K562 (cell line): ENCODE measurements around the gene MPC1. TPM values are rescaled to one million over a fixed set of nuclear protein-coding genes. Genes with fewer than 3 reads are reported as not detected.

Experiments used
- ATAC-seq: fragments of 200-7000 bp; cut with Tn5 transposase; 3 replicates; pipeline ENCODE4 v1.9.1; 2020; ENCODE audit warnings: moderate library complexity
- BruUV-seq: library from RNA; stranded (reverse); fragments of 400-500 nt; replicated peaks from 2 replicates; lab custom pipeline; 2021; lab: Mats Ljungman, UMichigan
- CTCF ChIA-PET: fragments of 300-600 bp; formaldehyde crosslinking; extraction: SDS; loops from one replicate; lab custom pipeline; 2021; ENCODE audit warnings: low intra/inter-chr PET ratio; lab: Yijun Ruan, JAX
- POLR2A ChIA-PET: fragments of 300-600, 350-650 bp; sonication (Branson Sonifier 250); formaldehyde crosslinking; extraction: SDS; loops from one replicate; lab custom pipeline; 2021; ENCODE audit warnings: antibody characterized with exemption, inconsistent platforms; lab: Yijun Ruan, JAX
- DNase-seq, 4 experiments: peaks; one replicate each; pipeline versions ENCODE4 v3.0.0 to v3.0.0-alpha.2; 2011 to 2018; ENCODE audit warnings: low spot score in 3 of 4, mixed read lengths in 3 of 4; ENCODE audit errors: extremely low read depth in 1 of 4
- FAIRE-seq: peaks from 2 replicates; lab custom pipeline; 2011; peaks lifted over from hg19 to GRCh38; lab: Jason Lieb, UNC
- H2AFZ ChIP-seq: 2 replicates; pipeline ENCODE4 v1.6.0; 2011; ENCODE audit warnings: low read depth, low read length, control low read depth, inconsistent platforms
- H3K27ac ChIP-seq: fragments of 200-600 bp; 3 replicates; pipeline ENCODE4 v1.8.0; 2011; ENCODE audit warnings: low read depth, mild to moderate bottlenecking, control low read depth, inconsistent platforms, low read length, moderate library complexity, mixed read lengths; ENCODE audit errors: extremely low read depth
- H3K27me3 ChIP-seq, 2 experiments: fragments of 300-600 bp in 1 of 2; 2 replicates in 1 of 2; 3 replicates in 1 of 2; pipeline versions ENCODE4 v1.6.0 to v1.8.0; 2011; ENCODE audit warnings: inconsistent platforms in 2 of 2, low read length in 2 of 2, mild to moderate bottlenecking in 1 of 2, mixed read lengths in 1 of 2, moderate library complexity in 1 of 2; ENCODE audit not compliant: control insufficient read depth in 2 of 2, insufficient read depth in 2 of 2
- H3K36me3 ChIP-seq: fragments of 300-600 bp; 3 replicates; pipeline ENCODE4 v1.8.0; 2011; ENCODE audit warnings: mild to moderate bottlenecking, low read length, inconsistent platforms; ENCODE audit not compliant: control insufficient read depth, insufficient read depth
- H3K4me1 ChIP-seq, 2 experiments: fragments of 200-600 bp in 1 of 2; replicated peaks in 1 of 2; 2 replicates in 1 of 2; 3 replicates in 1 of 2; pipeline versions ENCODE4 v1.5.1 to v1.8.0; 2011; ENCODE audit warnings: inconsistent platforms in 2 of 2, low read length in 2 of 2, mild to moderate bottlenecking in 1 of 2, mixed read lengths in 1 of 2, moderate library complexity in 1 of 2; ENCODE audit not compliant: control insufficient read depth in 2 of 2, insufficient read depth in 2 of 2
- H3K4me2 ChIP-seq: 2 replicates; pipeline ENCODE4 v1.6.1; 2011; ENCODE audit warnings: low read length, control low read depth, inconsistent platforms, mixed read lengths; ENCODE audit not compliant: insufficient read depth
- H3K4me3 ChIP-seq: fragments of 200-600 bp; sonication (generic), shearing (Covaris generic); 2 replicates; pipeline ENCODE4 v1.5.1; 2016; ENCODE audit warnings: control low read depth, inconsistent platforms
- H3K79me2 ChIP-seq: fragments of 200-600 bp; 3 replicates; pipeline ENCODE4 v1.8.0; 2011; ENCODE audit warnings: low read length, inconsistent platforms; ENCODE audit not compliant: control insufficient read depth, insufficient read depth
- H3K9ac ChIP-seq, 2 experiments: 2 replicates each; pipeline versions ENCODE4 v1.6.0 to v1.6.1; 2011; ENCODE audit warnings: low read depth in 2 of 2, low read length in 2 of 2, control low read depth in 1 of 2, inconsistent platforms in 1 of 2, mild to moderate bottlenecking in 1 of 2, mixed read lengths in 1 of 2; ENCODE audit not compliant: insufficient read depth in 1 of 2
- H3K9me1 ChIP-seq: one replicate; pipeline ENCODE4 v1.6.0; 2011; ENCODE audit warnings: inconsistent platforms, mild to moderate bottlenecking, low read length, moderate library complexity; ENCODE audit not compliant: control insufficient read depth, insufficient read depth
- H3K9me3 ChIP-seq: replicated peaks from 2 replicates; pipeline ENCODE4 v1.5.1; 2011; ENCODE audit warnings: low read depth, low read length, inconsistent platforms; ENCODE audit not compliant: control insufficient read depth, insufficient read depth
- H4K20me1 ChIP-seq: replicated peaks from 2 replicates; pipeline ENCODE4 v1.6.1; 2011; ENCODE audit warnings: low read length, inconsistent platforms, mixed read lengths; ENCODE audit not compliant: control insufficient read depth, insufficient read depth
- ASH1L ChIP-seq: fragments of 450-650 bp; IDR thresholded peaks from 2 replicates; pipeline ENCODE4 v1.6.1; 2018; ENCODE audit warnings: borderline replicate concordance, mild to moderate bottlenecking, low read depth; ENCODE audit not compliant: partially characterized antibody
- ATF6 ChIP-seq: sonication (generic); formaldehyde crosslinking; IDR thresholded peaks from 2 replicates; pipeline ENCODE4 v1.4.0; 2020; ENCODE audit warnings: mild to moderate bottlenecking, missing genetic modification reagents
- CEBPB ChIP-seq: fragments of 450-650 bp; IDR thresholded peaks from 2 replicates; pipeline ENCODE4 v1.6.1; 2016; ENCODE audit warnings: missing genetic modification characterization, missing compliant biosample characterization
- IRF2 ChIP-seq: sonication (generic); formaldehyde crosslinking; IDR thresholded peaks from 2 replicates; pipeline ENCODE4 v1.8.1; 2022; ENCODE audit warnings: mild to moderate bottlenecking, missing genetic modification reagents
- MEF2A ChIP-seq: IDR thresholded peaks from 2 replicates; pipeline ENCODE4 v1.6.1; 2011; ENCODE audit warnings: low read depth, mild to moderate bottlenecking, low read length, moderate library complexity; ENCODE audit not compliant: control insufficient read depth
- NCOA4 ChIP-seq: fragments of 450-650 bp; IDR thresholded peaks from 2 replicates; pipeline ENCODE4 v1.6.1; 2018; ENCODE audit warnings: mild to moderate bottlenecking; ENCODE audit not compliant: partially characterized antibody
- NR2F6 ChIP-seq: fragments of 450-650 bp; formaldehyde crosslinking; IDR thresholded peaks from 2 replicates; pipeline ENCODE4 v1.4.0; 2020; ENCODE audit warnings: mild to moderate bottlenecking
- POU5F1 ChIP-seq: fragments of 150-350 bp; IDR thresholded peaks from 2 replicates; pipeline ENCODE4 v1.6.1; 2014; ENCODE audit warnings: borderline replicate concordance, low read length, low read depth, mild to moderate bottlenecking; ENCODE audit not compliant: partially characterized antibody
- RBM15 ChIP-seq: fragments of 200-400 bp; formaldehyde crosslinking; IDR thresholded peaks from 2 replicates; pipeline ENCODE4 v1.6.1; 2018; ENCODE audit warnings: mild to moderate bottlenecking, low read length, moderate library complexity; ENCODE audit not compliant: insufficient read depth
- SMAD3 ChIP-seq: fragments of 450-650 bp; formaldehyde crosslinking; conservative IDR thresholded peaks from 2 replicates; pipeline ENCODE4 v1.4.0; 2020; ENCODE audit warnings: mild to moderate bottlenecking
- STAG1 ChIP-seq: sonication (generic); formaldehyde crosslinking; IDR thresholded peaks from 2 replicates; pipeline ENCODE4 v1.5.0; 2020; ENCODE audit warnings: missing genetic modification reagents, borderline replicate concordance
- TOE1 ChIP-seq, 2 experiments: fragments of 450-650 bp in 1 of 2; sonication (generic) in 1 of 2; formaldehyde crosslinking in 1 of 2; IDR thresholded peaks; 2 replicates each; pipeline versions ENCODE4 v1.7.1 to v1.8.0; 2016 to 2022; ENCODE audit warnings: borderline replicate concordance in 2 of 2, mild to moderate bottlenecking in 2 of 2, antibody characterized with exemption in 1 of 2, inconsistent platforms in 1 of 2, low read depth in 1 of 2, missing genetic modification reagents in 1 of 2, moderate library complexity in 1 of 2
- ZNF282 ChIP-seq: sonication (generic); formaldehyde crosslinking; IDR thresholded peaks from 2 replicates; pipeline ENCODE4 v1.8.1; 2023; ENCODE audit warnings: missing genetic modification reagents
- ZNF316 ChIP-seq: fragments of 450-650 bp; IDR thresholded peaks from 2 replicates; pipeline ENCODE4 v1.6.1; 2016
- ZNF431 ChIP-seq: sonication (generic); formaldehyde crosslinking; IDR thresholded peaks from 2 replicates; pipeline ENCODE4 v1.8.0; 2022; ENCODE audit warnings: mild to moderate bottlenecking, missing genetic modification reagents
- WGBS: fragments of 100-300 bp; shearing (Covaris generic); methylation state at CpG from one replicate; pipeline ENCODE4 v1.1.6; 2016; ENCODE audit warnings: low coverage, mixed read lengths; ENCODE audit not compliant: insufficient coverage; ENCODE audit errors: missing lambda C conversion rate; 5-methylcytosine and 5-hydroxymethylcytosine counted together
- in situ Hi-C: fragments of 300-500 bp; cut with MboI; formaldehyde crosslinking; loops from 4 replicates; pipeline ENCODE4 v1.15.0; 2018; ENCODE audit warnings: inconsistent platforms, mixed read lengths
- intact Hi-C: fragments of 100-400 bp; cut with micrococcal nuclease; formaldehyde crosslinking; loops from 2 replicates; pipeline ENCODE4 v1.14.2; 2022
- polyA plus RNA-seq, 8 experiments: library from polyadenylated mRNA; depleted of rRNA in 4 of 8; stranded (reverse) in 5 of 8; unstranded in 3 of 8; fragments of >200 nt; fragmentation: Nextera tagmentation in 2 of 8; fragmentation: Illumina TruSeq in 1 of 8; extraction: Ambion mirVana in 2 of 8; extraction: Trizol in 1 of 8; gene quantifications; 2 replicates each; pipeline versions ENCODE4 v1.2.1 to v1.2.3, GENCODE V29; 2011 to 2014; ENCODE audit warnings: inconsistent platforms in 1 of 8, missing spikeins in 1 of 8
- total RNA-seq, 7 experiments: library from RNA; depleted of rRNA in 6 of 7; stranded (reverse); fragments of >200 nt in 6 of 7; fragmentation: Illumina TruSeq in 2 of 7; extraction: Trizol in 2 of 7; gene quantifications; 2 replicates each; pipeline versions ENCODE4 v1.2.1 to v1.2.3, GENCODE V29; 2011 to 2021; ENCODE audit warnings: low replicate concordance in 1 of 7
- TF ChIP-seq, protein P1 (sequence below): IDR thresholded peaks from 2 replicates; pipeline ENCODE4 v1.6.1; 2016; ENCODE audit warnings: missing genetic modification characterization, missing compliant biosample characterization
- TF ChIP-seq, protein P2 (sequence below): fragments of 250-450 bp; sonication (Bioruptor Pico); IDR thresholded peaks from 2 replicates; pipeline ENCODE4 v1.9.0; 2021; ENCODE audit warnings: mild to moderate bottlenecking

MPC1 gene
- total and polyA plus RNA-seq, 9 of the 15 experiments (the other 6 are each of a cell fraction or from before 2014, with no cell fraction given), result 78.6 to 185 (median 138) TPM

DNA sequence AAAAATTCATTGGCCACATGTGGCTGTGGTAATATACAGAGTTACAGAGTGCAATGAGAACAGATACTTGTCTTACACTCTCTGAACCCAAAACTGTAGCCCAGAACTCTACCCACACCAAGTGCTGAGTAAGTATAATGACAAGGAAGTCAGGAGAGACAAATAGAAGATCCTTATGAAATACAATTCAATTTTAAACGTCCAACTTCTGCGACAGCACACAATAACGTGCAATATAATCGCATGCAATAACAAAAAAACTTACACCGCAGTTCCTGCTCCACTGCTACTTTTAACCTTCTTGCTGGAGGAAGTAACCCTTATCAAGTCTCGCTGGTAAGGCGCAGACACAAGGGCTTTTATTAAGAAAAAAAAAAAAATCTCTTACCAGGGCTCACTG lies 41.3 kb downstream of the MPC1 start:
- no peak overlapping the region for H2AFZ ChIP-seq
- in situ Hi-C loops, result no loop called here
- H3K27me3 ChIP-seq, result no peaks in the 10 kb centered on the region
- H3K4me3 ChIP-seq, result peak overlapping the region; percentile 98
- peak overlapping the region; percentile 98 for H3K4me2 ChIP-seq
- POLR2A ChIA-PET, result interaction anchor here (1.8 kb wide), 1 partner anchor 10 kb away, joined by 9 read pairs; no protein-coding TSS in a partner anchor
- H3K9me3 ChIP-seq, result no peaks in the 10 kb centered on the region
- ATAC-seq (no peak), FAIRE-seq (no peak), DNase-seq (peak in 1 of 4 experiments; percentile 15)
- peak overlapping the region; percentile 96; the same call in 2 of the 3 replicates for H3K27ac ChIP-seq
- CTCF ChIA-PET, result no interaction called here
- peaks cover 10 to 18% of the 10 kb centered on the region in 2 experiments; a peak in 4 of 5 replicates for H3K4me1 ChIP-seq
- WGBS, result 14% methylated on average over 7 of the region's 7 CpGs
- intact Hi-C loops, result no loop called here
- peaks cover 42% of the 10 kb centered on the region for H3K36me3 ChIP-seq
- BruUV-seq, result no TSS peak
- H4K20me1 ChIP-seq, result peaks cover 22% of the 10 kb centered on the region; the same call in 1 of the 2 replicates
- H3K9ac ChIP-seq, result peak overlapping the region in 1 of 2 experiments; percentile 98; a peak in 2 of 4 replicates
- H3K9me1 ChIP-seq, result peaks cover 17% of the 10 kb centered on the region
- H3K79me2 ChIP-seq, result peaks cover 70% of the 10 kb centered on the region
- TF ChIP-seq CEBPB (tag), result no peak
- no peak for TF ChIP-seq POU5F1
- TF ChIP-seq, protein P1, sequence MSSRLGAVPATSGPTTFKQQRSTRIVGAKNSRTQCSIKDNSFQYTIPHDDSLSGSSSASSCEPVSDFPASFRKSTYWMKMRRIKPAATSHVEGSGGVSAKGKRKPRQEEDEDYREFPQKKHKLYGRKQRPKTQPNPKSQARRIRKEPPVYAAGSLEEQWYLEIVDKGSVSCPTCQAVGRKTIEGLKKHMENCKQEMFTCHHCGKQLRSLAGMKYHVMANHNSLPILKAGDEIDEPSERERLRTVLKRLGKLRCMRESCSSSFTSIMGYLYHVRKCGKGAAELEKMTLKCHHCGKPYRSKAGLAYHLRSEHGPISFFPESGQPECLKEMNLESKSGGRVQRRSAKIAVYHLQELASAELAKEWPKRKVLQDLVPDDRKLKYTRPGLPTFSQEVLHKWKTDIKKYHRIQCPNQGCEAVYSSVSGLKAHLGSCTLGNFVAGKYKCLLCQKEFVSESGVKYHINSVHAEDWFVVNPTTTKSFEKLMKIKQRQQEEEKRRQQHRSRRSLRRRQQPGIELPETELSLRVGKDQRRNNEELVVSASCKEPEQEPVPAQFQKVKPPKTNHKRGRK, result 0 out of 2 replicates have a peak, but pooled peaks have one; percentile 42
- no peak for TF ChIP-seq MEF2A
- TF ChIP-seq TOE1 (IDR thresholded peaks at IDR 0.05; ENCODE audit: borderline replicate concordance), result no peak
- no peak for TF ChIP-seq TOE1 (CRISPR knock-in tag; IDR thresholded peaks at IDR 0.05; ENCODE audit: borderline replicate concordance, low read depth)
- TF ChIP-seq IRF2 (CRISPR knock-in tag), result no peak
- TF ChIP-seq ATF6, result no peak
- no peak for TF ChIP-seq RBM15
- TF ChIP-seq ZNF431 (CRISPR knock-in tag), result 0 out of 2 replicates have a peak, but pooled peaks have one; percentile 6
- TF ChIP-seq, protein P2, sequence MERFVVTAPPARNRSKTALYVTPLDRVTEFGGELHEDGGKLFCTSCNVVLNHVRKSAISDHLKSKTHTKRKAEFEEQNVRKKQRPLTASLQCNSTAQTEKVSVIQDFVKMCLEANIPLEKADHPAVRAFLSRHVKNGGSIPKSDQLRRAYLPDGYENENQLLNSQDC (CRISPR knock-in tag), result no peak
- TF ChIP-seq NR2F6 (CRISPR knock-in tag), result no peak
- peak; percentile 72 for TF ChIP-seq ZNF316
- no peak for TF ChIP-seq SMAD3
- TF ChIP-seq NCOA4, result no peak
- no peak for TF ChIP-seq ZNF282 (CRISPR knock-in tag)
- no peak for TF ChIP-seq STAG1 (CRISPR knock-in tag)
- no peak for TF ChIP-seq ASH1L
